Parathyroid adenoma (tissue), 2 donors: Measurements from ENCODE around the gene PEX5.
"Not testable (repeated sequence)": the region's sequence is repeated elsewhere in the genome, so short reads cannot be mapped to it uniquely, and the experiment has no call there.

Experiments used
- H2AFZ ChIP-seq: fragments of 300-600 bp; sonication (generic); one replicate; pipeline ENCODE4 v1.7.0; 2017; ENCODE audit warnings: antibody characterized with exemption, mild to moderate bottlenecking
- H3K27ac ChIP-seq: fragments of 300-600 bp; sonication (generic); one replicate; pipeline ENCODE4 v1.7.0; 2017
- H3K27me3 ChIP-seq: fragments of 300-600 bp; sonication (generic); one replicate; pipeline ENCODE4 v1.7.0; 2017; ENCODE audit warnings: low read length; ENCODE audit not compliant: control insufficient read depth, insufficient read depth
- H3K36me3 ChIP-seq: fragments of 300-600 bp; sonication (generic); one replicate; pipeline ENCODE4 v1.7.0; 2017; ENCODE audit warnings: low read length; ENCODE audit not compliant: control insufficient read depth, insufficient read depth
- H3K4me1 ChIP-seq: fragments of 300-600 bp; sonication (generic); one replicate; pipeline ENCODE4 v1.7.0; 2017; ENCODE audit warnings: control low read depth
- H3K4me2 ChIP-seq: fragments of 300-600 bp; sonication (generic); one replicate; pipeline ENCODE4 v1.7.0; 2017; ENCODE audit warnings: low read length
- H3K4me3 ChIP-seq: fragments of 300-600 bp; sonication (generic); one replicate; pipeline ENCODE4 v1.7.0; 2017; ENCODE audit warnings: low read depth, low read length
- H3K79me2 ChIP-seq: fragments of 300-600 bp; sonication (generic); one replicate; pipeline ENCODE4 v1.7.0; 2017; ENCODE audit warnings: control low read depth
- H3K9ac ChIP-seq: fragments of 300-600 bp; sonication (generic); one replicate; pipeline ENCODE4 v1.7.0; 2017; ENCODE audit warnings: mild to moderate bottlenecking
- H3K9me3 ChIP-seq: fragments of 300-600 bp; sonication (generic); one replicate; pipeline ENCODE4 v1.7.0; 2017; ENCODE audit warnings: low read length; ENCODE audit not compliant: control insufficient read depth
- CTCF ChIP-seq: fragments of 300-600 bp; sonication (generic); IDR thresholded peaks from one replicate; pipeline ENCODE4 v1.7.0; 2017; ENCODE audit warnings: antibody characterized with exemption, mild to moderate bottlenecking
- donor health status: primary hyperparathyroidism.

Gene PEX5

GRCh38 chr12:7209958-7210357 lies 20.5 kb downstream of the PEX5 start:
- Histone ChIP-seq H3K4me3 (no peak overlapping the region), H3K79me2 (no peaks in the 10 kb centered on the region), H3K4me2 (no peak overlapping the region), H2AFZ (no peak overlapping the region), H3K27me3 (no peaks in the 10 kb centered on the region), H3K27ac (no peak overlapping the region), H3K4me1 (no peaks in the 10 kb centered on the region), H3K9ac (no peak overlapping the region), H3K36me3 (no peaks in the 10 kb centered on the region), H3K9me3 (no peaks in the 10 kb centered on the region)
- TF ChIP-seq CTCF: no peak

DNA sequence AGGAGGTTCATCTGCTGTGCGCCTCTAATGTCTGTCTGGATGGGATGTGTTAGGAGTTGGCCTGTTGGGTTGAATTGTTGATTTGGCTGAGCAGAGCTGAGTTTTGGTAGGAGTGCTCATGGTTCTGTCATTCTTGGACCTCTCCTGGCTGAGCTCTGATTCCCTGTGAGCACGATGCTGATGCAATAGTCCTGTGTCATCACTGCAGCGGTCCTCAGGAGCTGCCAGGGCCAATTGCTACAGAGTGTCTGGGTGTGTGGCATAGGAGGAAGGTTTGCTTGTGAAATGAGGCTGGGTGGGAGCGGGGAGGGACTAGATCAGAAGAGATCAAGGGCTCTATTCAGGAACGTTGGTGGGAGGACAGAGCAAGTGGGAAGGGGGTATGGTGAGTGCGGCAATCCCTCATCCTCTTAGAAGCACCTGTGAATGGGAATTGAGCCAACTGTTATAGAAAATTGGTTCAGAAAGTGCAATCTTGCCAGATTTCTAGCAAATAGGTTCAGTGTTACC lies 21.2 kb downstream of the PEX5 start:
- H3K4me1 ChIP-seq: no peaks in the 10 kb centered on the region
- no peaks in the 10 kb centered on the region for H3K9me3 ChIP-seq
- no peaks in the 10 kb centered on the region for H3K27me3 ChIP-seq
- H3K79me2 ChIP-seq: no peaks in the 10 kb centered on the region
- no peak overlapping the region for H3K4me2 ChIP-seq
- H3K4me3 ChIP-seq: no peak overlapping the region
- no peak overlapping the region for H3K27ac ChIP-seq
- no peak overlapping the region for H3K9ac ChIP-seq
- no peak for TF ChIP-seq CTCF
- H3K36me3 ChIP-seq: no peaks in the 10 kb centered on the region
- no peak overlapping the region for H2AFZ ChIP-seq

DNA sequence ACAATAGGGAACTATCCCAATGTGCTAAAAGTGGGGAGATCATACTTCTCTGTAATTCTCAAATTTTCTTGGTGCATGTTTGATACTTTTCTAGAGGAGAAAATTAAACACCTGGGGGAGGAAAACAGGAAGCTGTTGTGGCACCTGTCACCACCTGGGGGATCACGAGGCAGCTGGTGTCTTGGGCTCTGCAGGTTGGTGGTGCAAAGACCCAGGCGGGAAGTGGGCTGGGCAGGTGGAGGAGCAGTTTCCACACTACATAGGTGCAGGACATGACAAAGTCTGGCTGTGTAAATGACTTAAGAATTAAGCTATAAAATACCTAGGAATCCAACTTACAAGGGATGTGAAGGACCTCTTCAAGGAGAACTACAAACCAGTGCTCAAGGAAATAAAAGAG lies 23.2 kb downstream of the PEX5 start:
- Histone ChIP-seq H3K27me3 (no peaks in the 10 kb centered on the region), H3K9me3 (no peaks in the 10 kb centered on the region), H3K4me3 (no peak overlapping the region), H3K36me3 (no peaks in the 10 kb centered on the region), H3K4me2 (no peak overlapping the region), H3K27ac (no peak overlapping the region), H3K4me1 (no peaks in the 10 kb centered on the region), H2AFZ (no peak overlapping the region), H3K9ac (no peak overlapping the region), H3K79me2 (no peaks in the 10 kb centered on the region)
- no peak for TF ChIP-seq CTCF

DNA sequence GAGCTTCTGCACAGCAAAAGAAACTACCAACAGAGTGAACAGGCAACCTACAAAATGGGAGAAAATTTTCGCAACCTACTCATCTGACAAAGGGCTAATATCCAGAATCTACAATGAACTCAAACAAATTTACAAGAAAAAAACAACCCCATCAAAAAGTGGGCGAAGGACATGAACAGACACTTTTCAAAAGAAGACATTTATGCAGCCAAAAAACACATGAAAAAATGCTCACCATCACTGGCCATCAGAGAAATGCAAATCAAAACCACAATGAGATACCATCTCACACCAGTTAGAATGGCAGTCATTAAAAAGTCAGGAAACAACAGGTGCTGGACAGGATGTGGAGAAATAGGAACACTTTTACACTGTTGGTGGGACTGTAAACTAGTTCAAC lies 24.3 kb downstream of the PEX5 start:
- not testable (repeated sequence) for H3K4me2 ChIP-seq, H3K9me3 ChIP-seq, H3K79me2 ChIP-seq, H3K27ac ChIP-seq, H3K36me3 ChIP-seq, H2AFZ ChIP-seq, H3K4me3 ChIP-seq, H3K27me3 ChIP-seq, H3K4me1 ChIP-seq, H3K9ac ChIP-seq

DNA sequence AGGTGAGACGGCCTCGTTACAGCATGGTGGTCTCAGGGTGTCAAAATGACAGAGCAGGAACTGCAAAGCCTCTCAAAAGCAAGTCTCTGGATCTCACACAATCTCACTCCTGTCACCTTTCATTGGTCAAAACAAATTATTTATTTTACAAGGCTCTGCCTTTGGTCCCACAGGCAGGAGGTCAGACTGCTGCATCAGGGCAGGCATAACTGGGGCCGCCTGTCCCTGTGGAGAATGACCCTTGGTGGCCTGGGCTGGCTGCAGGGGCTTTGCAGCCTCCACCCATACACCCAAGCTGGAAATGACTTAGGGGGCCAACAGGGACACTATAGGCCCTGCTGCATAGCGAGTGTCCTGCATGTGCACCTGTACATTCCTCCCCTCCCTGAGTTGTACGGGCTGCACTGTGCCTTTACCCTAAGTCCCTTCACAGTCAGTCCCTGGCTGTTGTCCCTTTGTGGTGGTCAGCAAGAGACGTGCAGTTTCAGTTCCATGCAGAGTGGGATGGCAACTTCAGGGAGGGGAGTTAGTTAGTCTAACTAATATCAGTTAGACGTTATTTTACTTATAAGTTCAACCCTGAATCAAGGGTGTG lies 28.1 kb downstream of the PEX5 start:
- H3K36me3 ChIP-seq: no peaks in the 10 kb centered on the region
- no peak for TF ChIP-seq CTCF
- no peaks in the 10 kb centered on the region for H3K9me3 ChIP-seq
- H3K4me3 ChIP-seq: no peak overlapping the region
- H3K4me2 ChIP-seq: no peak overlapping the region
- no peak overlapping the region for H3K27ac ChIP-seq
- no peaks in the 10 kb centered on the region for H3K27me3 ChIP-seq
- H3K79me2 ChIP-seq: no peaks in the 10 kb centered on the region
- no peak overlapping the region for H2AFZ ChIP-seq
- H3K9ac ChIP-seq: no peak overlapping the region
- H3K4me1 ChIP-seq: no peaks in the 10 kb centered on the region
